Mesenchymal stem cell (in vitro differentiated cells and primary cell): ENCODE results near the gene ARHGAP15.

Experiments used
- DNase-seq: peaks from one replicate; pipeline ENCODE4 v3.0.0-alpha.2; 2013
- H2AFZ ChIP-seq: one replicate; pipeline ENCODE4 v1.6.1; 2013; ENCODE audit warnings: low read depth, mild to moderate bottlenecking, control low read depth, inconsistent platforms, low read length, moderate library complexity
- H2AK5ac ChIP-seq: 2 replicates; pipeline ENCODE4 v1.6.1; 2013; ENCODE audit warnings: low read length, moderate library complexity, mild to moderate bottlenecking, inconsistent platforms; ENCODE audit not compliant: severe bottlenecking
- H2BK120ac ChIP-seq: one replicate; pipeline ENCODE4 v1.6.1; 2013; ENCODE audit warnings: low read depth, mild to moderate bottlenecking, inconsistent platforms, low read length, moderate library complexity
- H2BK12ac ChIP-seq, 2 experiments: one replicate each; pipeline ENCODE4 v1.6.1; 2013; ENCODE audit warnings: inconsistent platforms in 2 of 2, low read length in 2 of 2, mild to moderate bottlenecking in 2 of 2, moderate library complexity in 2 of 2, control low read depth in 1 of 2
- H2BK15ac ChIP-seq: one replicate; pipeline ENCODE4 v1.6.1; 2013; ENCODE audit warnings: mild to moderate bottlenecking, low read depth, inconsistent platforms; ENCODE audit not compliant: poor library complexity, severe bottlenecking
- H2BK5ac ChIP-seq: 2 replicates; pipeline ENCODE4 v1.6.1; 2013; ENCODE audit warnings: low read depth, mild to moderate bottlenecking, low read length, control low read depth, inconsistent platforms; ENCODE audit not compliant: poor library complexity, severe bottlenecking
- H3K14ac ChIP-seq, 2 experiments: one replicate each; pipeline ENCODE4 v1.6.1; 2013; ENCODE audit warnings: inconsistent platforms in 2 of 2, low read length in 2 of 2, control low read depth in 1 of 2, mild to moderate bottlenecking in 1 of 2, moderate library complexity in 1 of 2
- H3K18ac ChIP-seq, 2 experiments: one replicate each; pipeline ENCODE4 v1.6.1; 2013; ENCODE audit warnings: inconsistent platforms in 2 of 2, low read length in 2 of 2, control low read depth in 1 of 2, low read depth in 1 of 2, mild to moderate bottlenecking in 1 of 2
- H3K23ac ChIP-seq, 2 experiments: one replicate each; pipeline ENCODE4 v1.6.1; 2013; ENCODE audit warnings: inconsistent platforms in 2 of 2, low read length in 2 of 2, mild to moderate bottlenecking in 2 of 2, moderate library complexity in 2 of 2, control low read depth in 1 of 2
- H3K27ac ChIP-seq: 2 replicates; pipeline ENCODE4 v1.5.1; 2013; ENCODE audit warnings: mild to moderate bottlenecking, moderate library complexity, low read length, control low read depth, inconsistent platforms; ENCODE audit not compliant: poor library complexity, severe bottlenecking
- H3K27me3 ChIP-seq, 2 experiments: 2 replicates each; pipeline versions ENCODE4 v1.6.1 to v1.7.0; 2013; ENCODE audit warnings: low read length in 2 of 2, mild to moderate bottlenecking in 2 of 2, moderate library complexity in 2 of 2, control low read depth in 1 of 2, inconsistent platforms in 1 of 2; ENCODE audit not compliant: control insufficient read depth in 1 of 2, insufficient read depth in 1 of 2
- H3K36me3 ChIP-seq, 2 experiments: 2 replicates each; pipeline versions ENCODE4 v1.6.1 to v1.7.0; 2013; ENCODE audit warnings: low read length in 2 of 2, control low read depth in 1 of 2, inconsistent platforms in 1 of 2, low read depth in 1 of 2, mild to moderate bottlenecking in 1 of 2; ENCODE audit not compliant: insufficient read depth in 2 of 2, control insufficient read depth in 1 of 2
- H3K4ac ChIP-seq, 2 experiments: one replicate each; pipeline ENCODE4 v1.6.1; 2013; ENCODE audit warnings: inconsistent platforms in 2 of 2, low read length in 2 of 2, mild to moderate bottlenecking in 2 of 2, moderate library complexity in 2 of 2, control low read depth in 1 of 2, low read depth in 1 of 2
- H3K4me1 ChIP-seq: 2 replicates; pipeline ENCODE4 v1.6.1; 2013; ENCODE audit warnings: low read depth, low read length, control low read depth; ENCODE audit not compliant: control insufficient read depth, insufficient read depth
- H3K4me2 ChIP-seq: 2 replicates; pipeline ENCODE4 v1.6.1; 2013; ENCODE audit warnings: low read length, mild to moderate bottlenecking, inconsistent platforms; ENCODE audit not compliant: poor library complexity, severe bottlenecking
- H3K4me3 ChIP-seq, 2 experiments: 2 replicates each; pipeline versions ENCODE4 v1.5.1 to v1.7.0; 2013; ENCODE audit warnings: low read length in 2 of 2, mild to moderate bottlenecking in 2 of 2, control low read depth in 1 of 2, low read depth in 1 of 2; ENCODE audit not compliant: insufficient read depth in 1 of 2
- H3K79me1 ChIP-seq: replicated peaks from 2 replicates; pipeline ENCODE4 v1.6.1; 2013; ENCODE audit warnings: mild to moderate bottlenecking, control low read depth, low read length, inconsistent platforms; ENCODE audit not compliant: poor library complexity, severe bottlenecking
- H3K9ac ChIP-seq: 2 replicates; pipeline ENCODE4 v1.7.0; 2013; ENCODE audit warnings: mild to moderate bottlenecking, low read length, moderate library complexity
- H3K9me3 ChIP-seq: 2 replicates; pipeline ENCODE4 v1.7.0; 2013; ENCODE audit warnings: mild to moderate bottlenecking, low read length; ENCODE audit not compliant: control insufficient read depth
- H4K8ac ChIP-seq: one replicate; pipeline ENCODE4 v1.6.1; 2013; ENCODE audit warnings: inconsistent platforms, mild to moderate bottlenecking, low read length, moderate library complexity
- H4K91ac ChIP-seq: one replicate; pipeline ENCODE4 v1.6.1; 2013; ENCODE audit warnings: mild to moderate bottlenecking, low read length, inconsistent platforms
- WGBS: methylation state at CpG from one replicate; pipeline ENCODE4 v1.1.7; 2013; ENCODE audit warnings: mixed read lengths; 5-methylcytosine and 5-hydroxymethylcytosine counted together

The ARHGAP15 gene

DNA sequence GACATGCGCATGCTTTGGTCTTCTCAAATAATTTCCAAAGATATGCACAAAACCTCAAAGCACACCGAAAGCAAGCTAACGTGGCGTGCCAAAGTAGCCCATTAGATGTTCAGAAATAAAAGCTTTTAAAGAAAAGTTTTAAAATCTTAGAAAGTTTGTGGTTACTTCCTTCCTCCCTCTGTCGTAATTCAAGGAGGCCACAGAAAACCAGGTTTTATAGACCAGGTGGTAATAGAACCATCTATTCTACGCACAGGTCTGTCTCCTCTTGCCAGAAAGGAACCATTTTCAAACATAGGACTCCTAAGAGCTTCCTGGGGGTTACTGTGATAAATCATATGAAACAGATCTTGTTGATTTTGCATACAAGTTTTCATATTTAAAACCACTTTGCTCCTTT, 487.2 kb downstream of the ARHGAP15 start:
- Histone ChIP-seq H3K4me2 (no peak overlapping the region), H2AK5ac (no peak overlapping the region), H3K4me1 (no peaks in the 10 kb centered on the region), H3K27ac (no peak overlapping the region), H3K9me3 (no peaks in the 10 kb centered on the region), H2AFZ (no peak overlapping the region), H4K91ac (no peak overlapping the region), H3K14ac (no peak overlapping the region), H4K8ac (no peak overlapping the region), H3K4me3 (no peak overlapping the region), H3K18ac (no peak overlapping the region), H2BK15ac (no peak overlapping the region), H3K27me3 (no peaks in the 10 kb centered on the region), H3K4ac (no peak overlapping the region), H2BK12ac (no peak overlapping the region), H3K36me3 (no peaks in the 10 kb centered on the region), H3K79me1 (no peaks in the 10 kb centered on the region), H2BK5ac (no peak overlapping the region), H3K9ac (no peak overlapping the region), H3K23ac (no peak overlapping the region), H2BK120ac (no peak overlapping the region)
- WGBS: 100% methylated on average over 3 of the region's 6 CpGs
- DNase-seq: no peak

- H2AK5ac ChIP-seq: no peak overlapping the region
- H3K36me3 ChIP-seq: no peaks in the 10 kb centered on the region
- no peaks in the 10 kb centered on the region for H3K4me1 ChIP-seq
- H3K23ac ChIP-seq: no peak overlapping the region
- H2AFZ ChIP-seq: no peak overlapping the region
- no peak overlapping the region for H3K27ac ChIP-seq
- H2BK12ac ChIP-seq: no peak overlapping the region
- H3K4ac ChIP-seq: no peak overlapping the region
- H4K91ac ChIP-seq: no peak overlapping the region
- no peak overlapping the region for H2BK5ac ChIP-seq
- H3K4me3 ChIP-seq: no peak overlapping the region
- no peaks in the 10 kb centered on the region for H3K9me3 ChIP-seq
- H2BK120ac ChIP-seq: no peak overlapping the region
- H3K27me3 ChIP-seq: no peaks in the 10 kb centered on the region
- WGBS: 100% methylated on average over 2 of the region's 2 CpGs
- H3K79me1 ChIP-seq: no peaks in the 10 kb centered on the region
- H3K14ac ChIP-seq: no peak overlapping the region
- H3K9ac ChIP-seq: no peak overlapping the region
- no peak for DNase-seq
- H2BK15ac ChIP-seq: no peak overlapping the region
- no peak overlapping the region for H4K8ac ChIP-seq
- H3K18ac ChIP-seq: no peak overlapping the region
- H3K4me2 ChIP-seq: no peak overlapping the region
Observed at GRCh38 chr2:143617803-143618415, 488.7 kb downstream of the ARHGAP15 start.

DNA sequence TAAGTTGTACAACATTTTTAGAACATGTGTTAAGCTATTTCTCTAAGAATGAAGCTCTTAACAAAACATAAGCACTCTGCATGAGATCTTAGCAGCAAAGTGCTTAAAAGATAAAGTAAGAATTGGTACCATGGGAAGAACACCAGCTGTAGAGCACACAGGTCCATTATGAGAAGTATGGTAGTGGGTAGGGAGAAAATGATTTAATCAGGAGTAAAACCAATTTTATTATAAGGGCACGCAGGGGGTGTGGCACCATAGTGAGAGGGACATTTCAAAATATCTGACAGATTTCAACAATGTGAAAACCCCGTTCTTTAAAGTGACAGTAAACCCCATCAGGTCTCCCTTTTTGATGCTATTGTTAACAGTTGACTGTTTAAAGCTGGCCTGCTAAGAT, 492.9 kb downstream of the ARHGAP15 start:
- H4K8ac ChIP-seq: no peak overlapping the region
- H2AFZ ChIP-seq: no peak overlapping the region
- no peak overlapping the region for H3K4ac ChIP-seq
- no peak overlapping the region for H2BK15ac ChIP-seq
- no peak overlapping the region for H2BK120ac ChIP-seq
- no peaks in the 10 kb centered on the region for H3K79me1 ChIP-seq
- no peak overlapping the region for H2BK5ac ChIP-seq
- no peaks in the 10 kb centered on the region for H3K27me3 ChIP-seq
- H3K9ac ChIP-seq: no peak overlapping the region
- H4K91ac ChIP-seq: no peak overlapping the region
- no peak overlapping the region for H2BK12ac ChIP-seq
- H3K14ac ChIP-seq: no peak overlapping the region
- no peaks in the 10 kb centered on the region for H3K4me1 ChIP-seq
- DNase-seq: no peak
- H3K27ac ChIP-seq: no peak overlapping the region
- H3K36me3 ChIP-seq: no peaks in the 10 kb centered on the region
- no peak overlapping the region for H3K23ac ChIP-seq
- no peaks in the 10 kb centered on the region for H3K9me3 ChIP-seq
- 100% methylated on average over 2 of the region's 2 CpGs for WGBS
- no peak overlapping the region for H2AK5ac ChIP-seq
- H3K4me3 ChIP-seq: no peak overlapping the region
- no peak overlapping the region for H3K18ac ChIP-seq
- H3K4me2 ChIP-seq: no peak overlapping the region

DNA sequence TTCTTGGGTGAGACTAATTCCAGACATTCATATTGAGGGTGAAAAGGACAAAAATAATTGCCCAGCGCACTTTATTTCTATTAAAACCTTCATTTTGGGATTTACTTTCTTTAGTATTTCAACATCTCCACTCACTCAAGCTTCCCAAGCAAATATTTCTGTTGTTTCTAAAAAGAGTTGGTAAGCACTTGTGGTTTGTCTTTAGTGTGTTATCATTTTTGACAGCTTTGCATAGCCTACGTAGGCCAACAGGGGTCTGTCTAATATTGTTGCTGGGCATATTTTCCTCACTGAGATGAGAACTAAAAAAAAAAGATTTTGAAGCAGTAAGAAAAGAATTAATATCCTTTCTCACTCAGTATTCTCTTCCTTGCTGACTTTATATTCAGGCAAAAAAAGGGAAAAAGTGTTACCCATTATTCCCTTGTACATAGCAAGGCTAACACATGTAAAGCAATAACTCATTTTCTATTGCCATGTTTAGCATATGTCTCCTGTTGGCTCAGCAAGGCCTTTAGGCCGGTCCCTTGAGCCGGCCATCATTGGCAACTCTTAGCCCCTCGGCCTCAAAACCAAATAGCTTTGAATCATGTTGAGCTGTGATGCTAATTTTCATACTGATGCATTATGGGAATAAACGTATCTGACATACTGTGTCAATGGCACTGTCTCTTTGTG, 494.2 kb downstream of the ARHGAP15 start:
- Histone ChIP-seq H2BK15ac (no peak overlapping the region), H3K18ac (no peak overlapping the region), H3K36me3 (no peaks in the 10 kb centered on the region), H3K4me3 (no peak overlapping the region), H3K9ac (no peak overlapping the region), H3K27me3 (no peaks in the 10 kb centered on the region), H3K79me1 (no peaks in the 10 kb centered on the region), H3K4ac (no peak overlapping the region), H3K4me1 (no peaks in the 10 kb centered on the region), H2BK5ac (no peak overlapping the region), H3K9me3 (no peaks in the 10 kb centered on the region), H3K27ac (no peak overlapping the region), H4K8ac (no peak overlapping the region), H2BK120ac (no peak overlapping the region), H2AFZ (no peak overlapping the region), H2AK5ac (no peak overlapping the region), H2BK12ac (no peak overlapping the region), H4K91ac (no peak overlapping the region), H3K4me2 (no peak overlapping the region), H3K23ac (no peak overlapping the region), H3K14ac (no peak overlapping the region)
- WGBS: 87% methylated on average over 5 of the region's 6 CpGs
- peak; percentile 19 for DNase-seq
